Body of pancreas (tissue), 4 donors: Measurements from ENCODE around the gene RANBP1.

Experiments used
- POLR2A ChIP-seq, 3 donors: fragments of 450-650 bp; IDR thresholded peaks; one replicate each; pipeline ENCODE4 v1.6.1; 2016; ENCODE audit warnings: antibody characterized with exemption in 3 of 3, mild to moderate bottlenecking in 2 of 3
- TF ChIP-seq, protein P1 (sequence below), 7 experiments: fragments of 450-650 bp in 4 of 7; fragments of 200-600 bp in 3 of 7; sonication (generic) in 3 of 7; IDR thresholded peaks; one replicate each; pipeline ENCODE4 v1.5.1; 2016 to 2019; ENCODE audit warnings: antibody characterized with exemption in 7 of 7

DNA sequence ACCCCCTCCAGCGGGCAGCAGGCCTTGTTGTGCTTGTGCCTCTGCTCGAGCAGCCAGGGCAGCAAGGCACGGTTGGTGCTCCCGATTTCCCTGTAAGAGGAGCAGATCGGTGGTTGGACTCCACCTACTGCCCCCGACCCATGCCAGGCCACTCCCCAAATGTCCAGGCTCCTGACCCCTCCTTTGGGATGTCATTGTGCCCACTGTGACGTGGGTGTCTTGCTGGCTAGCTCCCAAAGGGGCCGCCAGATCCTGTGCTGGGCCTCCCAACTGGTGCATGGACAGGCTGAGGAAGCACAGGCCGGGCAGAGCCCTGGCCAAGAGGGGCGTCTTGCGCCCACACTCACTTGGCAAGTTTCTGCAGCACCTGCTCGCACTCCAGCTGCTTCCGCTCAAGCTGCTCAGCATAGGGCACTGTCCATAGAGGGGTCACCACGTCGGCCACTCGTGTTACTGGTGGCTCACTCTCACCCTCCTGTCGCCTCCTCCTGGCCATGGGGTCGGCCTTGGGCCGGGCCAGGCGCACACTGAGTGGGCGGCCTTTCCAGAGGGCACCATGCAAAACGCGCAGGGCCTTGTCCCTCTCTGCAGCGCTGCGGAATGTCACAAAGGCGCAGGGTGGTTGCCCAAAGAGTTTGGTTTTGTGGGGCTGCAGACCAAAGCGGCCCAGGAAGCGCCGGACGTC lies at the start of gene RANBP1:
- no peak for TF ChIP-seq POLR2A (IDR thresholded peaks at IDR 0.05)
- TF ChIP-seq, protein P1, sequence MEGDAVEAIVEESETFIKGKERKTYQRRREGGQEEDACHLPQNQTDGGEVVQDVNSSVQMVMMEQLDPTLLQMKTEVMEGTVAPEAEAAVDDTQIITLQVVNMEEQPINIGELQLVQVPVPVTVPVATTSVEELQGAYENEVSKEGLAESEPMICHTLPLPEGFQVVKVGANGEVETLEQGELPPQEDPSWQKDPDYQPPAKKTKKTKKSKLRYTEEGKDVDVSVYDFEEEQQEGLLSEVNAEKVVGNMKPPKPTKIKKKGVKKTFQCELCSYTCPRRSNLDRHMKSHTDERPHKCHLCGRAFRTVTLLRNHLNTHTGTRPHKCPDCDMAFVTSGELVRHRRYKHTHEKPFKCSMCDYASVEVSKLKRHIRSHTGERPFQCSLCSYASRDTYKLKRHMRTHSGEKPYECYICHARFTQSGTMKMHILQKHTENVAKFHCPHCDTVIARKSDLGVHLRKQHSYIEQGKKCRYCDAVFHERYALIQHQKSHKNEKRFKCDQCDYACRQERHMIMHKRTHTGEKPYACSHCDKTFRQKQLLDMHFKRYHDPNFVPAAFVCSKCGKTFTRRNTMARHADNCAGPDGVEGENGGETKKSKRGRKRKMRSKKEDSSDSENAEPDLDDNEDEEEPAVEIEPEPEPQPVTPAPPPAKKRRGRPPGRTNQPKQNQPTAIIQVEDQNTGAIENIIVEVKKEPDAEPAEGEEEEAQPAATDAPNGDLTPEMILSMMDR (IDR thresholded peaks at IDR 0.05): no peak
